GM21515 (cell line): ENCODE measurements around the gene C2CD4C.
"Not testable (repeated sequence)": the region's sequence is repeated elsewhere in the genome, so short reads cannot be mapped to it uniquely, and the experiment has no call there.

Source experiments
- ATAC-seq: cut with Tn5 transposase; IDR thresholded peaks from one replicate; pipeline ENCODE4 v1.9.1; 2021; ENCODE audit not compliant: unreplicated experiment

Gene C2CD4C

GRCh38 chr19:401866-402511, 7.0 kb downstream of the C2CD4C start:
- no peak for ATAC-seq

- ATAC-seq, result no peak
Measured at GRCh38 chr19:400976-401865, 7.7 kb downstream of the C2CD4C start.

GRCh38 chr19:399370-399769, 9.6 kb downstream of the C2CD4C start:
- no peak for ATAC-seq

GRCh38 chr19:398719-399118, 10.2 kb downstream of the C2CD4C start:
- no peak for ATAC-seq

GRCh38 chr19:397941-398706, 10.8 kb downstream of the C2CD4C start:
- ATAC-seq, result no peak

GRCh38 chr19:397321-397720, 11.6 kb downstream of the C2CD4C start:
- no peak for ATAC-seq

DNA sequence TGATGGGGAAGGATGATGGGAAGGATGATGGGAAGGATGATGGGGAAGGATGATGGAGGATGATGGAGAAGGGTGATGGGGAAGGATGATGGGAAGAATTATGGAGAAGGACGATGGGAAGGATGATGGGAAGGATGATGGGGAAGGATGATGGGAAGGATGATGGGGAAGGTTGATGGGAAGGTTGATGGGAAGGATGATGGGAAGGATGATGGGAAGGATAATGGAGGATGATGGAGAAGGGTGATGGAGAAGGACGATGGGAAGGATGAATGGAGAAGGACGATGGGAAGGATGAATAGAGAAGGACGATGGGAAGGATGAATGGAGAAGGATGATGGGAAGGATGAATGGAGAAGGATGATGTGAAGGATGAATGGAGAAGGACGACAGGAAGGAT, 13.5 kb downstream of the C2CD4C start:
- ATAC-seq, result no peak

- not testable (repeated sequence) for ATAC-seq
Measured at GRCh38 chr19:394857-395256, 14.1 kb downstream of the C2CD4C start.

- ATAC-seq, result not testable (repeated sequence)
Measured at GRCh38 chr19:393560-393959, 15.4 kb downstream of the C2CD4C start.

- no peak for ATAC-seq
Measured at GRCh38 chr19:392375-392970, 16.5 kb downstream of the C2CD4C start.

DNA sequence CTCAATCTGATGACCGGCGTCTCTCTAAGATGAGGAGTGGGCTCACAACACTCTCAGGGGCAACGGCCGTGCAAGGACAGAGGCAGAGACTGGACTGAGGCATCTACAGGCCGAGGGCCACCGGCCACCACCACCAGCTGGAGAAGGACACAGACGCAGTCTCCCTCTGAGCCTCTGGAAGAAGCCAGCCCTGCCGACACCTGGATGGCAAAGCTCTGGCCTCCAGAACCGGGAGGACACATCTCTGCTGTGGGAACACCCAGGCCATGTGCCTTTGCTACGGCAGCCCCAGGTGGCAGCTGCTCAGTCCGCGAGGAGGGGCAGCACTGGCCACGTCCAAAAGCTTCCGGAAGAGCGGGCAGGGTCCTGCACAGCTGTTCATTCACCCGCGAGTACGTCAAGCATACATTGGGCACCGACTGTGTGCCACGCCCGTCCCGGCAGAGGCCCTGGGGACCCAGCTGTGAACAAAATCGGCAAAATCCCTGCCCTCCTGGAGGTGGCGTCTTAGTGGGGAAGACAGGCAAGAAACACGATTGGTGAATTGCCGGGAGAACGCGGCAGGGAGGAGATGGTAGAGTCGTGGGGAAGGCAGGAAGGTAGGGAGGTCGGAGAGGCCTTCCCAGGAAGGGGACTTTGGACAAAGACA, 17.1 kb downstream of the C2CD4C start:
- ATAC-seq, result no peak

- ATAC-seq, result no peak
Measured at GRCh38 chr19:391207-391557, 17.8 kb downstream of the C2CD4C start.

- no peak for ATAC-seq
Measured at GRCh38 chr19:390386-391206, 18.4 kb downstream of the C2CD4C start.

GRCh38 chr19:389935-390289, 19.0 kb downstream of the C2CD4C start:
- no peak for ATAC-seq

DNA sequence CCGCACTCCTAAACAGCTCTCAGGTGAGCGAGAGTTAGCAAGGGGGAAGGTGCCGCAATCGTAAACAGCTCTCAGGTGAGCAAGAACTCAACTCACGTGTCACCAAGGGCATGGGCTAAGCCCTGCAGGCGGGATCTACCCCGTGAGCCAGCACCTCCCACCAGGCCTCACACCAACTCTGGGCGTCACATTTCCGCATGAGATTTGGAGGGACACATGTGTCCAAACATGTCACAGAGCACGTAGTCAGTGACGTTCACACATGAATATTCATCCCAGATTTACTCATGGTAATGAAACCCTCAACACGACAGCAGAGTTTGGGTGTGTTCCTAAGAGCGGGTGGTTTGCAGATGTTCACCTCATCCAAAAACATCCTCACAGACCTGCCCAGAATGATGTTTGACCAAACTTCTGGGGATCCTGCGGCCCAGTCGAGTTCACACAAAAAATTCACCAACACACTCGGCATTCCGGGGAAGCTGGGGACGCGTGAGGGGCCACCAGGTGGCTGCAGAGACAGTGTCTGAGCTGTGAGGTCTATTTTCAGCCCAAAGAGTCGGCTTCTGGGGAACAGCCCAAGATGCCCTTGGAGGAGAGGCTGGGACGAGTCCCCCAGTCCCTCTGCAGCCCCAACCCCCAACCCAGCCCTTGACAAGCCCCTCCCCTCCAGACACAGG, 19.6 kb downstream of the C2CD4C start:
- no peak for ATAC-seq

DNA sequence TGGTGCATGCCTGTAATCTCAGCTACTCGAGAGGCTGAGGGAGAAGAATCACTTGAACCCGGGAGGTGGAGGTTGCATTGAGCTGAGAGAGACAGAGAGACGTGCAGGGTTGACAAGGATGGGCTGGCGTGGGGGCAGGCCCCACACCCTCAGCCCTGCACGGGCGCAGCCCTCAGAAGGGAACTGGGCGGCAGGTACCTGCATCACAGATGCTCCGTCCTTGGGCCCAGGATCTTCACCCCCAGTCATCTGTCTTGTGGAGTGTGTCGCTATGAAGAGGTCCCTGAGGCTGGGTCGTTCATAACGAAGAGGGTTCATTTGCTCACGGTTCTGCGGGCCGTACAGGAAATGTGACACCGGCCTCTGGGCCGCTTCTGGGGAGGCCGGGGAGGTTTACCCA, 20.3 kb downstream of the C2CD4C start:
- no peak for ATAC-seq

DNA sequence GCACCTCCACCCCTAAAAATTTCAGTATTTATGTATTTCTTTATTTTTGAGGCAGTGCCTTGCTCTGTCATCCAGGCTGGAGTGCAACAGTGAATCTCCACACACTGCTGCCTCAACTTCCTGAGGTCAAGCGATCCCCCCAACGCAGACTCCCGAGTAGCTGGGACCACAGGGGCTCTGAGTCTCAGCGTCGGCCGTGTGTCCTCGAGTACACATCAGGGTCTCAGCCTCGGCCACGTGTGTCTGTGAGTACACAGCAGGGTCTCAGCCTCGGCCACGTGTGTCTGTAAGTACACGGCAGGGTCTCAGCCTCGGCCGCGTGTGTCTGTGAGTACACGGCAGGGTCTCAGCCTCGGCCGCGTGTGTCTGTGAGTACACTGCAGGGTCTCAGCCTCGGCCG, 21.2 kb downstream of the C2CD4C start:
- no peak for ATAC-seq

DNA sequence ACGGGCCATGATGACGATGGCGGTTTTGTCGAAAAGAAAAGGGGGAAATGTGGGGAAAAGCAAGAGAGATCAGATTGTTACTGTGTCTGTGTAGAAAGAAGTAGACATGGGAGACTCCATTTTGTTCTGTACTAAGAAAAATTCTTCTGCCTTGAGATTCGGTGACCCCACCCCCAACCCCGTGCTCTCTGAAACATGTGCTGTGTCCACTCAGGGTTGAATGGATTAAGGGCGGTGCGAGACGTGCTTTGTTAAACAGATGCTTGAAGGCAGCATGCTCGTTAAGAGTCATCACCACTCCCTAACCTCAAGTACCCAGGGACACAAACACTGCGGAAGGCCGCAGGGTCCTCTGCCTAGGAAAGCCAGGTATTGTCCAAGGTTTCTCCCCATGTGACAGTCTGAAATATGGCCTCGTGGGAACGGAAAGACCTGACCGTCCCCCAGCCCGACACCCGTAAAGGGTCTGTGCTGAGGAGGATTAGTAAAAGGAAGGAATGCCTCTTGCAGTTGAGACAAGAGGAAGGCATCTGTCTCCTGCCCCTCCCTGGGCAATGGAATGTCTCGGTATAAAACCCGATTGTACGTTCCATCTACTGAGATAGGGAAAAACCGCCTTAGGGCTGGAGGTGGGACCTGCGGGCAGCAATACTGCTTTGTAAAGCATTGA, 22.2 kb downstream of the C2CD4C start:
- not testable (repeated sequence) for ATAC-seq

DNA sequence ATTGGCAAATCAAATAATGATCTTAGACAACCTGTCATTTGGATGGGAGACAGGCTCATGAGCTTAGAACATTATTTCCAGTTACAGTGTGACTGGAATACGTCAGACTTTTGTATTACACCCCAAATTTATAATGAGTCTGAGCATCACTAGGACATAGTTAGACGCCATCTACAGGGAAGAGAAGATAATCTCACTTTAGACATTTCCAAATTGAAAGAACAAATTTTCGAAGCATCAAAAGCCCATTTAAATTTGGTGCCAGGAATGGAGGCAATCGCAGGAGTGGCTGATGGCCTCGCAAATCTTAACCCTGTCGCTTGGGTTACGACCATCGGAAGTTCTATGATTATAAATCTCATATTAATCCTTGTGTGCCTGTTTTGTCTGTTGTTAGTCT, 22.8 kb downstream of the C2CD4C start:
- ATAC-seq, result not testable (repeated sequence)
